ENCODE data around the gene MRM3.

DNA sequence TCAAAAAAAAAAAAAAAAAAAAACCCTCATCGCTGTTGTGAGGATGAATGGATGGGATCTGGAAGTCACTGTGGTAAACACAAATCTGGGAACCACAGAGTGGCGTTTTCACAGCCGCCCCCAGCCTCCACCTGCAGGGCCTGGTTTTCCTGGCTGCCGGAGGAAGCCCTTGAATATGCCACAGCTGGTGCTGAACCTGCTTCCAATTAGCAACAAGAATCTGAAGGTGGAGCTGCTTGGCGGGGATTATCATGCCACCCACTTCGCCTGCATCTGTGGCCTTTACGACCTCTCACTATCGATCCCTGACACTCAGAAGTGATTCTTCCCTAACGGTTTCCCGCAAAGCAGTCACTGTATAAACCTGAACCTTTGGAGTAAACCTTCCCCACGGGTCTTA, 16.1 kb downstream of the MRM3 start:
- TF ChIP-seq, protein P1, sequence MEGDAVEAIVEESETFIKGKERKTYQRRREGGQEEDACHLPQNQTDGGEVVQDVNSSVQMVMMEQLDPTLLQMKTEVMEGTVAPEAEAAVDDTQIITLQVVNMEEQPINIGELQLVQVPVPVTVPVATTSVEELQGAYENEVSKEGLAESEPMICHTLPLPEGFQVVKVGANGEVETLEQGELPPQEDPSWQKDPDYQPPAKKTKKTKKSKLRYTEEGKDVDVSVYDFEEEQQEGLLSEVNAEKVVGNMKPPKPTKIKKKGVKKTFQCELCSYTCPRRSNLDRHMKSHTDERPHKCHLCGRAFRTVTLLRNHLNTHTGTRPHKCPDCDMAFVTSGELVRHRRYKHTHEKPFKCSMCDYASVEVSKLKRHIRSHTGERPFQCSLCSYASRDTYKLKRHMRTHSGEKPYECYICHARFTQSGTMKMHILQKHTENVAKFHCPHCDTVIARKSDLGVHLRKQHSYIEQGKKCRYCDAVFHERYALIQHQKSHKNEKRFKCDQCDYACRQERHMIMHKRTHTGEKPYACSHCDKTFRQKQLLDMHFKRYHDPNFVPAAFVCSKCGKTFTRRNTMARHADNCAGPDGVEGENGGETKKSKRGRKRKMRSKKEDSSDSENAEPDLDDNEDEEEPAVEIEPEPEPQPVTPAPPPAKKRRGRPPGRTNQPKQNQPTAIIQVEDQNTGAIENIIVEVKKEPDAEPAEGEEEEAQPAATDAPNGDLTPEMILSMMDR (IDR thresholded peaks at IDR 0.05) = no peak
- TF ChIP-seq POLR2A (IDR thresholded peaks at IDR 0.05) (no peak), POLR2AphosphoS5 (IDR thresholded peaks at IDR 0.05) (no peak)

Measured in gastroesophageal sphincter (tissue), 3 donors.